Endothelial cell of hepatic sinusoid (primary cell): ENCODE results near the gene DNAJC1.

Experiments
- in situ Hi-C: cut with HindIII; loops from 2 replicates; pipeline ENCODE4 v1.10.0; 2017; ENCODE audit warnings: low sequenced_read_pairs

Gene DNAJC1

DNA sequence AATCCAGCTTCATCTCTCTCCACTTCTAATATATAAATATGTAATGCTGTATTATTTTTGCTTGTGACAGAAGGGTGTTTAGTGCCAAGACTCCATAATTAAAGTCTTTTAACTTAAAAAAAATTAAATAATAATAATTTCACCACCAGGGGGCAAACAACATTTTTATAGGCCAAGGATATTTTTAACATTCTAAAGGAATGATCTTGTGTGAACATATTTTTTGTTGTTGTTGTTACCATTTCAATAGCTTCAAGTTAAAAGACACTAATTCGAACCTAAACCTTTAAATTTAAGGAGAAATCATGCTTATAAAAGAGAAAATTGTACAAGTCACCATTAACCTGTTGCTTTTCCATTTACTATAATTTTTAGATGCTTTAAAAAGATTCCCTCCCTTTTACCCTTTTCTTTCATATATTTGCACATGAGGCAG is 7.5 kb upstream of the DNAJC1 start:
- in situ Hi-C loops = loop anchor here (25.0 kb wide), 1 partner anchor 976 kb away; no protein-coding TSS in a partner anchor

DNA sequence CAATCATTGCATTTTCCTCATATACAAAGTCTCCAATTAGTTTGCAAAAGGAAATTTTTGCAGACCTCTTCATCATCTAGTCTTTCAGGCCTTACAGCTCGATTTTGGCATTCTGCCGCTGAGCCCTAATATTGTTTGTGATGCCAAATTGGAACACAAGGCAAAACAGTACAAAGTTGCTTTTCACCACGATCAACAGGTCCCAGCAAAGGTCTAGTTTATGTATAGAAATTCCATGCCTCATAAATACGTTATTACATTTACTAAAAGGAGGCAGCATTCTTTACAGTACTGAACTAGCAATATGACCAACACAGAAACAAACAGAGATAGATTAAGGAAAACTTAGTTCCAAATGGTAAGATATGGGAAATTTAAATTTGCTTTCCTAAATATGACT is 7.0 kb upstream of the DNAJC1 start:
- in situ Hi-C loops = loop anchor here (25.0 kb wide), 1 partner anchor 977 kb away; no protein-coding TSS in a partner anchor

DNA sequence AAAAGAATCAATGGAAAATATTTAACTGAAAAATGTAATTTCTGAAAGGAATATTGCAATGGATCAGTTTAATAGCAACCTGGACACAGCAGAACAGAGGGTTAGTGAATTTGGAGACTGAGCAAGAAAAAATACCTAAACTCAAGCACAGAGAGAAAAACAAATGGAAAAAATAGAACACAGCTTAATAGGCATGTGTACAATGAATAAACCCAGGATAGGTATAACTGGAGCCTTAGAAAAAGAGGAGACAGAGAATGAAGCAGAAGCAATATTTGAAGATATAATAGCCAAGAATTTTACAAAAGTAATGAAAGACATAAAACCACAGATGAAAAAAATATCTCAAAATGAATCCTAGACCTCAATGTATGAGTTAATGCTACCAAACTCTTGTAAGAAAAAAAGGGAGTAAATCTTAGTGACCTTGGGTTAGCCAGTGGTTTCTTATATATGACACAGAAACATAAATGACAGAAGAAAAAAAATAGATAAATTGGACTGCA is 2.9 kb upstream of the DNAJC1 start:
- in situ Hi-C loops = loop anchor here (25.0 kb wide), 1 partner anchor 981 kb away; no protein-coding TSS in a partner anchor

DNA sequence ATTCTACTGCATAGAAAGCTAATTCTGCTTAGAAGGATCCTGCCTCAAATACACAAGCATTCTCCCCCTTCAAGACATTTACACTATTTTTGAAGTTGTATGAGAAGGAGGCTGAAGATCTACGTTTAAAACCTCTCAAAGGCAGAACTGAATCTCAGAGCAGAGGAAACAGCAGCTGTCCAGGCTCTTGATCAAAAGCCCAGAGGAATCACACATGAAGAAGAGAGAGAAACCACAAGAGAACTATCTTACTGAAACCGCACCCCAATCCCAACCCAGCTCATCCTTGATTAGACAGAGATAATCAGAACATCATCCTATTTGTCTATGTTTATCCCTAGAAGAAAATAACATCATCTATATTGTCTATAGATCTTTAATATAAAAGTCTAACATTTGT is 2.2 kb upstream of the DNAJC1 start:
- in situ Hi-C loops = loop anchor here (25.0 kb wide), 1 partner anchor 982 kb away; no protein-coding TSS in a partner anchor

DNA sequence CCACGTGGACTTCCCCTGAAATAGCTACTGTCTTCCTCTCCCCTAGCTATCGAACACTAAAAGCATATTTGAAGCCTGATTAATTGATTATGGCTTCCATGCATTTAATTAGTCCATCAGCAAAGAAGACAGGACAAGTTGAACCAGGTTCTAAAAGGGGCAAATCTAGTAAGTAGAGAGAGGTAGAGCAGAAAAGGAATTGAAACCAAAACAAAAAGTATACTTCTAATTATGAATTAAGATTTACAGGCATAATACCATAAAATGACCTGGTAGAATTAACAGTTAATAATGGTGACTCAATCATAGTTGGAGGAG is 393 bp upstream of the DNAJC1 start:
- in situ Hi-C loops = loop anchor here (25.0 kb wide), 1 partner anchor 983 kb away; no protein-coding TSS in a partner anchor

DNA sequence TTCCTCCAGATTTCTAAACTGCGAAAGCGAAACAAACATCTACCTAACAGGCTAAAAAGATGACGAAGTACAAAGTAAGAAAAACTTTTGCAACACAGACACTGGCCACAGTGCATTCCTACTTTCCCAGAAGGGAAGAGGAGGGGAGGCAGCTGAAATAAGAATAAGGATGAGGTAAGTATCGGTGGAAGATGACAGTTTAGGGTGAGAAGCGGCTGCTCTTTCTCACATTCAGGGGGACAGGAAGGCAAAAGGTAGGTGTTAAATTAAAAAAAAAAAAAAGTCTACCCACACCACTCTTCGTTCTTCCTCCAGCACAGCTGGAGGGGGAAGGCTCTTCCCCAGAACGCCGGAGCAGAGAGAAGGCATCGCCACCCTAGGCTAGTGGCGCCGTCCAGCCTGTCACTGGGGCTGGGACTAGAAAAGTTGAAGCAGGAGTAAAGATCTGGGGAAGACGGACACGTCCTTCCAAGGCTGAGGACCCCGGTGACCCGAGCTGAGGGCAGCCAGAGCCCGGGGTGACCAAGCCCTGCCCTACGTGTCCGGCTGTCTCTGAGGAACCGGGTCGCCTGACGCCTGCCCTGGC is 846 bp downstream of the DNAJC1 start:
- in situ Hi-C loops = loop anchor here (25.0 kb wide), 1 partner anchor 985 kb away; no protein-coding TSS in a partner anchor

DNA sequence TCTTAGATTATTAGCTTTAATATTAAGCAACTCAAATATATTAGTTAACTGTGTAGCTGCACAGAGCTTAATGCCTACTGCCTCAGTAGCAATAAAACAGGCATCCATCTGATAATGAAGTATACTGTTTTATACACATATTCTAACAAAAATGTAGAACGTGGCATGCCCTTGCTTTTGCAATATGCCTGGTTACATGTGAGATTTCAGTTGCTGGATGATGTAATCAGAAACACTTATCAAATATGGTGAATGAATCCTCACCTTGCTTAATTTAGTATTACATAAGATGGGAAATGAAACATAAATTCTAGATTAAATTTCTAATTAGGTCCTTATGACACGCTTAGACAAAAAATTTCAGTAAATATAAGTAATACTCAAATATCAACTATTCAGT is 8.0 kb downstream of the DNAJC1 start:
- in situ Hi-C loops = no loop called here

DNA sequence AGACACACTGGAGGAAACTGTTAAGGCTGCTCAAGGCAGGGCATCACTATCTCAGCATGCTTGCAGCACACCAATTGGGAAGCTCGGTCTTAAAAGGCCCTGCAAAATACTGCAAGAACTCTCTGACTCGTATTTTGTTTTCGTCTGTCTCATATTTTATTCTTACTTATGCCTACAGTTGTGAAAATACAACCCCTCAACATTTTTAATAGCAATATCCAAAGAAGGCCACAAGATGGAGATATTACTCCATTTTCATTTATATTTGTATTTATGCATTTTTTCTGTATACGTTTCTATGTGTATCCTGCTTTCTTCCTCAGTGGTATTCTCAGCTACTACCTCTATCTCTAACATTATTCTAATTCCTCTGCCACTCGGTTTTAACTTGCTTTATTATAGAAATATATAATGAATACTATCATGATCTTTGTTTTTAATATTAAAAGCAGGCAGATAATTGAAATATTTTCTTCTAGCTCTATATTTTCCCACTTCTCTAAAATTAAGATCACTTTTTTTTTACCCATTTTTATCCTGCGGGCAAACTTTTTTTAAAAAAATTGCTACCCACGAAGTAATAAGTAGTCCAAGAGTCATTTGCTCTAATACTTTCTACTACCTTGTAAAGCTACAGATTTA is 10.0 kb downstream of the DNAJC1 start:
- in situ Hi-C loops = no loop called here

DNA sequence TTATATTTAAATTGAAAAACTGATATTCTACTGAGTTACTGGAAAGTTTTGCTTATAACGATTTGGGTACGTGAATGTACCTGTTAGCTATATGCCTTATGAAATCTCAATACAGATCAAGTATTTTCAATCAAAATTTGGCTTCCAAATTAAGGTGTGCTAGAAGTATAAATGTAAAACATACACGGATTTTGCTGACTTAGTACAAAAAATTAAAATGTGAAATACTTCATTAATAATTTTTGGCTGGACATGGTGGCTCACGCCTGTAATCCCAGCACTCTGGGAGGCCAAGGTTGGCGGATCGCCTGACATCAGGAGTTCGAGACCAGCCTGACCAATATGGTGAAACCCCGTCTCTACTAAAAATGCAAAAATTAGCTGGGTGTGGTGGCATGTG is 11.7 kb downstream of the DNAJC1 start:
- in situ Hi-C loops = no loop called here

DNA sequence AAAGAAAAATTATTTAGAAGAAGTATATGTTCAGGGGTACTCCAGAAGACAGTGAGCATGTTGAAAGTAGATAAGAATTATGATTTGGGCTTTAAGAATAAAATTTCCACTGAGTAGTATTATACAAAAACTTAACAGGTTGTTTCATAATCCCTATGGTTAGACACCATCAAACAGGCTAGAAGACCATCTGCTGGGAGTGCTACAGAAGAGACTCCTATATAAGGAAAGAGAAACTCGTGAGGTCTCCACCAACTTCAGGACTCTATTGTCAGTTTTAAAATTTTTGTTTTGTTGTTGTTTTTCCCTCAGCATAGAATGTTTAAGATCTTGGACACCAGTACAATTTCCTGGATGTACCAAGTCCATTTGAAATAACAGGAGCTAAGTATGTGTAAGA is 13.1 kb downstream of the DNAJC1 start:
- in situ Hi-C loops = no loop called here

DNA sequence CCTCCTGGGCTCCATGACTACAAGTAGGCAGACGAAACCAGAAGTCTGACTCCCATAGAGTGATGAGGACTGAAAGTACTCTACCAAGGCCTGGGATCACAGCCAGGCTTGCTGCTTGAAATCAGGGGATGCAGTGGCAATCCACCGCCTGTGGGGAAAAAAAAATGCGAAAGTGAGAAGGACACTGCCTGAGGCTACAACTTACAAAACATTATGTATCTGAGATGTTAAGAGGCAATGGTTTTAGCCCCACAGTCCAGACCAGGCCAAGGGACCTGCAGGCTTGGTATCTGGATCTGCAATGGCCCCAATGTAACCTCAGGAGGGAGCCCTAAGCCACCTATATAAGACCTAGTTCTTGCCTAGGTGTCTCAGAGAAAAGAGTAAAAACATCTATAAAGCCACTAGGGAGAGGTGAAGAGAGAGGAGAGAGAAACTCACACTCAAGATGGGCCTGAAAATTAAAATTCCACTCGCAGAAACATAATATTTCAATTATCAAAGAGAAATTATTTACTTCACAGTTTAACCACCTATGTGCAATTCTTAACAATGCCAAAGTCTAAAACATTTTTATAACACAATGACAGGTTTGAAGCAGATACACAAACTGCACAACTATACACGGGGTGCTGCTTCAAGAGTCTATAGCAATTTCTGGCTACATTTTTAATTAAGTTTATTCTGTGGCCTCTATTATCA is 13.9 kb downstream of the DNAJC1 start:
- in situ Hi-C loops = no loop called here

DNA sequence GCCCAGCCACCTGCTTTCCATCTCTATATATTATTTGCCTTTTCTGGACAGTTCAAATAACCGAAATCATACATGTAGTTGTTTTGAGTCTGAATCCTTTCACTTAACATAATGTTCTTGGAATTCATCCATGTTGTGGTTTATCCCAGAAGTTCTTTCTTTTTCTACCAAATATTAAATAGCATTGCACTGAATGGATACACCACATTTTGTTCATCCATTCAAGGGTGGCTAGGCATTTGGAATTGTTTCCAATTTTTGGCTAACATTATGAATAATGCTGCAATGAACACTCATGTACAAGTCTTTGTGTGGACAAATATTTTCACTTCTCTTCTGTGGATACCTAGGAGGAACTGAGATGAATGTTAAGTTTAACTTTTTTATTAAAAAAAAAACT is 18.0 kb downstream of the DNAJC1 start:
- in situ Hi-C loops = no loop called here

DNA sequence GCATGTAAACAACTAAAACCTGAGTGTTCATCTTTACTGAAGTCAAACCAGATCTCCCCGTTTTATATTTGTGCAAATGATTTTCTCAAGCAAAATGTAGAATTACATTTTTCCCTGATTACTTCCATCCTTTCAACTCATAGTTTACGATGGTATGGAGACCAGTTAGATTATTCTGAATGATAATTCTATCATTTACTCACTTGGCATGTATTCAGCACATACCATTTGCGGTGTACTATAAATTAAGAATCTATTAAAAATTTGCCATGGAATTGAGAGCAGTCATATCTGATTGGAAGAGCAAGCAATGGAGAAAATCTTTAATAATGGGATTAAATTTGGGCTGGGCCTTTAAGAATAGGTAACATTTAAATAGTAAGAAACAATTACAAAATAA is 22.4 kb downstream of the DNAJC1 start:
- in situ Hi-C loops = no loop called here

DNA sequence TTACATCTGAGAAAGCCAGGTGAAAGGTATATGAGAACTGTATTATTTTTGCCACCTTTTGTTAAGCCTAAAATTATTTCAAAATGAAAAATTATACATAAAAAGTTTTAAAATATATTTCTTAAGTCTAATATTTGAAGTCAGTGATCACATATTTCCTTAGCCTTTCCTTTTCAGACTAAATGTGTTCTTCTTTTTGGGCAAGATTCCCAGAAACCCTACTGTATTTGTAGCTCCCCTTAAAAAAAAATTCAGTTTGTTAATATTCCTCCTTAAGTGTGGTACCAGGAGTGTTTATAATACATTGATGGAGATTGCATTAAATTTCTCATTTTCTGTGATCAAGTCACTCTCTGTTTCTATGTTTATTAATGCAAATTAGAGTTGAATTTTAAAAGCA is 22.8 kb downstream of the DNAJC1 start:
- in situ Hi-C loops = no loop called here

DNA sequence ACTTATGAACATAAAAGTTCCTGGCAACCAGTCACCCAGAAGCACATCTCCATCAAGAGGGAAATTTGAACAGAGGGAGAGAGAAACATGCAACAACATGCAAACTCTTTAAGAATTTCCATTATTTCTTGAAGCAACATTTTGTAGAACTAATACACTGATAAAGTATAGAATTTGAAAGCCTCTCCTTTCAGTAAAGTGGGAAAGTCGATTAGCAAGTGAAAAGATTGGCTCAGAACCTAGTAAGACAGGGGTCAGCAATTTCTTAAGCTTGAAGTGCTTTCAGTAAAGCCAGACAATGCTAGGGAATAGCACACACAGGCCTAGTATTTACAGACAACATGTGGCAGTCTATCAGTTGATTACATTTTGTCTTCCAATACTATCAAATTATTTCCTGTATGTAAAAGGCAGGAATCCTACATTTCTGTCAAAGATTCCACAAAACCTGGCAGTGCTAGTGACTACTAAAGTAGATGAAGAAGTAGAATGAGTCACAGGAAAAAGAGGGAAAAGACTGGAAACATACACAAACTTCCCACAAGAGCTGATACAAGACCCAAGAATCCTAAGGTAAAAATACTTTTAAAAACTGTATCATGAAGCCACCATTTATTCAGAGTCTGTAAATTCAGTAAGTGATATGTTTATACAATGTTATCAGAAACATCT is 25.2 kb downstream of the DNAJC1 start:
- in situ Hi-C loops = no loop called here

DNA sequence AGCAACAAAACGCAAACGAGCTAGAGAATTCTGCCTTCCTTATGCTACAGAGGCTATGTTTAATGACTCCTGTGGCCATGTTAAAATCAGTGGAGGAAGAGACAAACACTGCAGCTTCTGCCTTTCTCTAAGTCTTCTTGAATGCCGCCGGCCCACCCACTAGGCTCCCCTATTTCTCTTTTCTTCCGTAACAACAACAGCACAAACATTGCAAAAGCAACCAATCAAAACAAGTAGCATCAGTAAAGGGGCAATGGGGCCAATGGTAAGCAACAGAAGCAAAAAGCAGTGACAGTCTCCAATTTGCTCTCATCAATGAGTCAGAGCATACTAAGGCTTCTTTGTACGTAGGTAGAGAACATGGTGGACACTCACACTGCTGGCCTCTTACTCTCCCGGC is 26.8 kb downstream of the DNAJC1 start:
- in situ Hi-C loops = no loop called here

DNA sequence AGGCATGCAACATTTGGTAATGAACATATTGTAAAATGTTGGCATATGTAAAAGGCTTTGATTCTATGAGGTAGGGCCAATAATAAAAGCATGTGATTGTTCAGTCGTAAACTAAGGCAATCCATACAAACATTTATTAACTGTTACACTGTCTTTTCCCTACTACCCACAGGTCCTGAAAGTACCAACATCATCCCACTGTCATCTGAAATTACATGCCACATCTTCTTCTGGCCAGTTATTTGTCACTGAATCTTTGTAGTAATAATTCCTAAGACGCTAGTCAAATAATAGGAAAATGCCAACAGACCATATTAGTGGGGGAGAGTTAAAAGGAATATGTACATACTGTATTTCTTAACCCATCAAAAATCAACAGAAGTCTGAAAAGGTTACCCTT is 27.2 kb downstream of the DNAJC1 start:
- in situ Hi-C loops = no loop called here

DNA sequence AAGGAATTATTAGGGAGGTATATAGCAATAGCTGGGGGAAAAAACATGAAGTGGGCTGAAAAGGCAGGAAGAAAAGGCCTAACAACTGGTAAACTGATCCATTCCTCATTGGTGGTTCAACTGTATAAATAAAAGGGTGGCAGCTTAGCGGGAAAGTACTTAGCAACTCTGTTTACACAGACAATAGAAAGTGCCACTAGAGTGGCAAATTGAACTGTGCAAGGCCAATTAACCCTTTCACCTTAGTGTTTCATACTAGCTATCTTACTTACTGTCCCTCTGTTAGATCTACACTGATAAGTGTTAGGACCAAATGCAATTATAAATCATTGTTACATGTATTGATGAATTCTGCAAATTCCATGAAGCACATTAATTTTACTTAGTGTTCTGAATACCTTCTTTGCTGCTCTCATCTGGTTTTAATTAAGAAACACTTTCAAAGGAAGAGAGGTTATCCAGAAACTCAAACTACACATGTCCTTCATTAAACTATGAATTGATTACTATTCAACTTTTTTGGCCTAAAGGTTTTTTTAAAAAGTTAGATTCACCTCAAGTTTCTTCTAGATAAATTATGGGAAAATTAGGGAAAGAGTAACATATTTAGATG is 28.0 kb downstream of the DNAJC1 start:
- in situ Hi-C loops = no loop called here

DNA sequence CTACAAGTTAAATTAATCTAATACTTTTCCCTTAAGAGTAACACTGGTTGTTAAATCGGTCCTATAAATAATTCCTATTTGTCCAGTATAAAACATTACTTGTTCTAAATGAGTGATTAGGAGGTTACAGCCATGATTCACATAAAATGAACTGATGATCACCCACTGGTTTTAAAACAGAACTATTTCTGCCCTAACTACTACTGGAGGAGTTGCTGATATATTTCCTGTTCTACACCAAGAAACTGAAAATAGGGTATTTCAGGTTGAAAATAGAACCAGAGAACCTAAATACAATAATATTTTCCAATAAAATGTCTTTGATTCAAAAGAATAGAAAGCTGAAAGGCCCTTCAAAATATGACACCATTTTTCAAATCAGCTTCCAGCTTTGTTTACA is 30.9 kb downstream of the DNAJC1 start:
- in situ Hi-C loops = no loop called here

DNA sequence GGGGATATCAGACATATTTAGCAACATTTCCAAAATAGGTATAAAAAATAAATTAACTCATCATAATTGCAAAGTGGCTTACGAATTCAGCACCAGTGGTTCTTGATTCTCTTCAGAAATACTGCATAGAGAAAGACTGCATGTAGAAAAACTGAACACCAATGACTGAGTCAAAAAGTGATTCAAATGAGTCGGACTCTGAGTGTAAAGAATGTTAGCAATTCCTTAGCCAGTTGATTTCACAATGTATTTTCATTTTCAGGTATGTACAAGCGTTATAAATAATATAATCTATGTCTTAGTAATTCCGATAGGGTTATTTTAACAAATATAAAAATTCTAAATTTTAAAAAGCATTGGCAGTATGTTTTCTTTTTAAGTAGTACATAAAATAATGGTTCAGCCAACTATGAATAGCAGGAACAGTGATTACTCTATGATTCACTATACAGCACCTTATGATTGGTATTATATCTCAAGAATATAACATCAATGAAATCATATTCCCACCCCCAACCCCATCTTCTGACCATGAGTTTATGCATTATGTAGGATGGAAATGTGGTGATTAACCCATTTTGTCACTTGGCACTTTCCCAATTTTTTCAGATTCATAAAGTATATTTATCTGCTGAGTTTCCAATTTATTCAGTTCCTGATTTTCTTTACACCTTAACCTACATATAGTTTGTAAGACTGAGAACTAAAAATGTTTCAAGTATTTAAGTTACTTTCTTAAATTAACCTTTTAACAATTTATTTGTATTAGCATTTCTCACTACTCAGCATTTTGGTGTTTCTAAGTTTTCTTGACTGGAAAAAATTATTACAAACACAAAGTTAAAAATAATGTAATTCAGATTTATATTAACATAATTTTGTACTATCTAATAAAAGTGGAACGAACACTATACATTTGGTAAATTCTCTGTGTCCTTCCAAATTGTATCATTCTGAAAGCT is 33.9 kb downstream of the DNAJC1 start:
- in situ Hi-C loops = no loop called here
